Loucy (cell line): ENCODE data around the gene FAM219B.
A peak's percentile ranks its signal among the peaks of the same experiment; 100 is the strongest.

Experiments
- H2AFZ ChIP-seq: fragments of 200-600 bp; sonication (generic); 2 replicates; pipeline ENCODE4 v1.6.0; 2016; ENCODE audit warnings: antibody characterized with exemption, mild to moderate bottlenecking, low read length, moderate library complexity
- H3F3A ChIP-seq: fragments of 200-600 bp; 2 replicates; pipeline ENCODE4 v1.6.0; 2016; ENCODE audit warnings: antibody characterized with exemption, low read depth, mild to moderate bottlenecking
- H3K27me3 ChIP-seq: fragments of 200-600 bp; sonication (generic); 2 replicates; pipeline ENCODE4 v1.6.1; 2014; ENCODE audit warnings: low read length, mild to moderate bottlenecking; ENCODE audit not compliant: insufficient read depth, poor library complexity, severe bottlenecking
- H3K36me3 ChIP-seq: fragments of 200-600 bp; sonication (generic); 2 replicates; pipeline ENCODE4 v1.6.1; 2016; ENCODE audit warnings: low read length; ENCODE audit not compliant: insufficient read depth
- H3K4me1 ChIP-seq: fragments of 200-600 bp; sonication (generic); 2 replicates; pipeline ENCODE4 v1.5.1; 2014; ENCODE audit warnings: low read length, mild to moderate bottlenecking; ENCODE audit not compliant: insufficient read depth, poor library complexity, severe bottlenecking
- H3K4me2 ChIP-seq: fragments of 200-600 bp; sonication (generic); 2 replicates; pipeline ENCODE4 v1.6.0; 2014; ENCODE audit warnings: antibody characterized with exemption, low read length, low read depth, mild to moderate bottlenecking; ENCODE audit not compliant: poor library complexity, severe bottlenecking
- H3K4me3 ChIP-seq: fragments of 200-600 bp; sonication (generic); 2 replicates; pipeline ENCODE4 v1.5.1; 2014; ENCODE audit warnings: low read length, mild to moderate bottlenecking, mixed read lengths; ENCODE audit not compliant: poor library complexity, severe bottlenecking
- H3K79me2 ChIP-seq: fragments of 200-600 bp; sonication (generic); 2 replicates; pipeline ENCODE4 v1.6.1; 2014; ENCODE audit warnings: low read length; ENCODE audit not compliant: insufficient read depth
- H3K9ac ChIP-seq: fragments of 200-600 bp; sonication (generic); 2 replicates; pipeline ENCODE4 v1.6.0; 2014; ENCODE audit warnings: mild to moderate bottlenecking, low read depth, low read length, moderate library complexity; ENCODE audit not compliant: poor library complexity, severe bottlenecking
- H3K9me2 ChIP-seq: fragments of 200-600 bp; sonication (generic); replicated peaks from 2 replicates; pipeline ENCODE4 v1.6.1; 2016; ENCODE audit warnings: low read depth, low read length, mixed read lengths
- H3K9me3 ChIP-seq: fragments of 200-600 bp; sonication (generic); 2 replicates; pipeline ENCODE4 v1.6.1; 2014; ENCODE audit warnings: mild to moderate bottlenecking, antibody characterized with exemption, low read length, low read depth; ENCODE audit not compliant: insufficient read depth
- H4K20me1 ChIP-seq: fragments of 200-600 bp; sonication (generic); 2 replicates; pipeline ENCODE4 v1.6.0; 2014; ENCODE audit warnings: antibody characterized with exemption, low read length, mild to moderate bottlenecking; ENCODE audit not compliant: insufficient read depth, poor library complexity, severe bottlenecking
- CTCF ChIP-seq: fragments of 200-600 bp; sonication (generic); conservative IDR thresholded peaks from 2 replicates; pipeline ENCODE4 v1.5.1; 2014; ENCODE audit warnings: mild to moderate bottlenecking, antibody characterized with exemption, low read length
- EZH2phosphoT487 ChIP-seq: fragments of 200-600 bp; IDR thresholded peaks from 2 replicates; pipeline ENCODE4 v1.6.1; 2018; ENCODE audit warnings: antibody characterized with exemption, mild to moderate bottlenecking, moderate library complexity, borderline replicate concordance

The FAM219B gene

GRCh38 chr15:74933573-74933972 is 26.9 kb upstream of the FAM219B start:
- H2AFZ ChIP-seq = no peak overlapping the region
- peak overlapping the region; percentile 98 for H3K4me3 ChIP-seq
- H3K36me3 ChIP-seq = peaks cover 26% of the 10 kb centered on the region; the same call in 1 of the 2 replicates
- peaks cover 89% of the 10 kb centered on the region for H3K79me2 ChIP-seq
- H3F3A ChIP-seq = no peaks in the 10 kb centered on the region
- H3K4me1 ChIP-seq = peaks cover 39% of the 10 kb centered on the region
- H4K20me1 ChIP-seq = peaks cover 75% of the 10 kb centered on the region
- H3K27me3 ChIP-seq = peaks cover 4% of the 10 kb centered on the region
- no peaks in the 10 kb centered on the region for H3K9me3 ChIP-seq
- peak overlapping the region; percentile 83 for H3K4me2 ChIP-seq
- H3K9me2 ChIP-seq = no peaks in the 10 kb centered on the region
- TF ChIP-seq EZH2phosphoT487 (no peak), CTCF (no peak)
- peak overlapping the region; percentile 21 for H3K9ac ChIP-seq

DNA sequence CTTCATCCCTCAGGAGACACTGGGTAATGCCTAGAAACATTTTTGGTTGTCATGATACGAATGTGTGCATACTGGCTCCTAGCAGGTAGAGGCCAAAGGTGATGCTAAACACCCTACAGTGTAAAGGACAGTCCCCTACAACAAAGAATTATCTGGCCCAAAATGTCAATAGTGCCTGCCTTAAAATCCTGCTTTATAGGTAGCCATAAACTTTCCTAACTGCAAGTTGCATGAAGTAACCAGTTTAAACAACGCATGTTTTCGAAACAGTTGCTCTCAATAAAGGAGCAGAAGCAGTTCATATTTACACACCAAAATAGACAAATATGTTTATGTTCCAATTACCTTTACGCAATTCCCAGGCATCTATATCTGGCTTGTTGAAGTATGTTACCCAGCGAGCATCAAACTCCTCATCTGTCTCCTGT is 22.1 kb upstream of the FAM219B start:
- H4K20me1 ChIP-seq = peaks cover 52% of the 10 kb centered on the region

DNA sequence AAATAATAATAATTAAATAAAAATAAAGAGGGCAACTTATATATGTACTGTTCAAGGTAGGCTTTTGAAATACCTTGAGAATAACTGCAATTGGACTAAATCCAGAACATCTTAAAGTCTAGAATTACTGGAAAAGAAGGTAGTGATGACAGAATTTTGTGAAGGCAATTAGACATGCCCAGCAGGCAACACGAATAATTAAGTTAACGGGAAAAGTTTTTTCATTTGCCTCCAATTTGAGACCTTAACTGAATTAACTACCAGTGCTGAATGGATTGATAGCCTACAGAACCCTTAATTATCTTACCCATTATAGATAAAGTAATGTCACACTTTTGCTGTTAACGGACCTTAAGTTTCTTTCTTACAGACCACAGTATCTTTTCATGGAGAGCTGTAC is 17.9 kb upstream of the FAM219B start:
- H3K9ac ChIP-seq = no peak overlapping the region
- no peaks in the 10 kb centered on the region for H3K9me3 ChIP-seq
- no peak for TF ChIP-seq CTCF
- TF ChIP-seq EZH2phosphoT487 = no peak
- H3K4me3 ChIP-seq = no peak overlapping the region
- H3K27me3 ChIP-seq = no peaks in the 10 kb centered on the region
- H3K79me2 ChIP-seq = peaks cover 29% of the 10 kb centered on the region
- no peaks in the 10 kb centered on the region for H3K4me1 ChIP-seq
- no peaks in the 10 kb centered on the region for H3K9me2 ChIP-seq
- H3K4me2 ChIP-seq = no peak overlapping the region
- H2AFZ ChIP-seq = no peak overlapping the region
- H3F3A ChIP-seq = no peaks in the 10 kb centered on the region
- peaks cover 78% of the 10 kb centered on the region for H3K36me3 ChIP-seq
- H4K20me1 ChIP-seq = peaks cover 22% of the 10 kb centered on the region

More for the DNA sequence above, 22.1 kb upstream of the FAM219B start:
- no peaks in the 10 kb centered on the region for H3K9me2 ChIP-seq
- H3K4me2 ChIP-seq = no peak overlapping the region
- no peak overlapping the region for H3K9ac ChIP-seq
- peaks cover 55% of the 10 kb centered on the region for H3K36me3 ChIP-seq
- TF ChIP-seq CTCF (no peak), EZH2phosphoT487 (no peak)
- H3K4me1 ChIP-seq = peaks cover 8% of the 10 kb centered on the region
- no peaks in the 10 kb centered on the region for H3K27me3 ChIP-seq
- no peaks in the 10 kb centered on the region for H3K9me3 ChIP-seq
- no peak overlapping the region for H3K4me3 ChIP-seq
- H3F3A ChIP-seq = no peaks in the 10 kb centered on the region
- peaks cover 67% of the 10 kb centered on the region for H3K79me2 ChIP-seq
- H2AFZ ChIP-seq = no peak overlapping the region
